GM18499 (cell line): ENCODE results near the gene TBC1D9.
A peak's percentile ranks its signal among the peaks of the same experiment; 100 is the strongest.

ENCODE experiments used
- ATAC-seq: cut with Tn5 transposase; IDR thresholded peaks from one replicate; pipeline ENCODE4 v1.9.1; 2021; ENCODE audit warnings: moderate number of reproducible peaks; ENCODE audit not compliant: insufficient read depth, unreplicated experiment

TBC1D9 gene

GRCh38 chr4:140726776-140727500 is 29.2 kb downstream of the TBC1D9 start:
- no peak for ATAC-seq

GRCh38 chr4:140725556-140725955 is 30.6 kb downstream of the TBC1D9 start:
- no peak for ATAC-seq

- no peak for ATAC-seq
These were observed 31.4 kb downstream of the TBC1D9 start for GRCh38 chr4:140724760-140725159.

DNA sequence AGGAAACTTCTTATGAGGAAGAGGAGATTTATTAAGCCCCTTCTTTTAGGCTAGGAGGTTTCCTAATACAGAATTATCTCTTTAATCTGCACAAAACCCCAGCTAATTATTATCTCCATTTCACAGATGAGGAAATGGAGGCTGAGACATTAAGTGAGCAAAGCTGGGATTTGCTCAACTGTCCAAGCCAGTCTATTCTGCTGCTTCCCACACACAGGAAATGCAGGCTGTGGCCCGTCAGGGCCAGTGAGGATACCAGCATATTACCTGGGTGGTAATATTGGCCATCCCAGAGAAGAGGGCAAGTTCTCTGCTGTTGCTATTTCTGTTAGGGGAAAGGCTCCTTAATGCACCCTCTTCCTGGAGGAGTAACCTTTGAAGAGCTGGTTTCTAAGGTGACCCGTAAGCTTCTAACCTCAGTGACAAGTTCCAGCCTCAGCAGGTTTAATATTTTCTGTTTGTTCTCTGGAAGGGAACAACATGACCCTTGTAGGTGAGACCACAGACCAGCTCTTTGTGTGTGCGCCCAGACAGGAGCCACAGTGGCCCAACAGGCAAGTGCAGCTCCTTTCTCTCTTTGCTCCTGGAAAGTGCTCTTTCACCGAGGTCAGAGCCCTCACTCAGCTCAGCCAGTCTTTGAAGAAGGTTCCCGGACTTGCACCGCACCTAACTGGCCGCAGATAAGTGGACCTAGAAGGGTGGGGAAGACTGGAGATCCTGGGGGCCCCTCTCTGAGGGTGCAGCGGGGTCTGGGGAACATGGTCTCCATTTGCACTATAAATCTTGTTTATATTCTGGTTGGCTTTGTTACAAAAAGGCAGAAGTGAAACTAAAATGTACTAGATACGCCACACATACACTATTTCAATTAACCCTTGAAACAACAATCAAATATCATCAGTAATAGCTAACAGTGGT is 35.5 kb downstream of the TBC1D9 start:
- ATAC-seq, result peak; percentile 47

- no peak for ATAC-seq
These were observed 36.5 kb downstream of the TBC1D9 start for GRCh38 chr4:140719686-140720085.

DNA sequence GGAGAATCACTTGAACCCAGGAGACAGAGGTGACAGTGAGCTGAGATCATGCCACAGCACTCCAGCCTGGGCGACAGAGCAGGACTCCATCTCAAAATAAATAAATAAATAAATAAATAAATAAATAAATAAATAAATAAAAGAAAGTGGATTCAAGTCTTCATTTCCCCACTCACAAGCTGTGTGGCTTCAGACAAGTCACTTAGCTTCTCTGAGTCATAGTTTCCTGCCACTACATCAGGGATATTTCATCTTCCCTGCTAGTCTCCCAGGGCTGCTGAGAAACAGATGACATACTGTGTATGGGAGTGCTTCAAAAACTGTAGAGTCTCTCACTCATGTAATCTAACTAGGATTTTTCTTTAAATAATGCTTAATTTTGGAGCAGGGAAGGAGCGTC is 37.2 kb downstream of the TBC1D9 start:
- ATAC-seq, result no peak

GRCh38 chr4:140718241-140718952 is 37.8 kb downstream of the TBC1D9 start:
- no peak for ATAC-seq

GRCh38 chr4:140717313-140717712 is 38.9 kb downstream of the TBC1D9 start:
- ATAC-seq, result no peak

GRCh38 chr4:140715119-140715518 is 41.1 kb downstream of the TBC1D9 start:
- no peak for ATAC-seq

DNA sequence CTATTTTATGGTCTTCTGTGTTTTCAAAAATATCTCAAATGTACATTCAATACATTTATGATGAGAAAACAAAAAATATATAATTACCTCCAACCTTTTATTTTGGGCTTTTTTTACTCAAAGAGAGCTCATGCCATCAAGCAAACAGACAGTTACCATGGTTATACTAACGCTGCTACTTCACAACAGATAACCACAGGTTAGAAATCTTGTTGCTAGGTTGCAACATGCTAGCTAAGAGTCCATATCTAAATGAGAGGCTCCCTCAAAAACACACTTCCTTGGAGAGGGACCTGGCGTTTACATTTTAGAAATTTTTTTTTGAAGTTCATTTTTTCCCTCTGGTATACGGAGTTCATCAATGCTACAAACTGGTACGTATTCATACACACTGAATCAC is 44.3 kb downstream of the TBC1D9 start:
- no peak for ATAC-seq

GRCh38 chr4:140710908-140711622 is 45.1 kb downstream of the TBC1D9 start:
- ATAC-seq, result no peak

- no peak for ATAC-seq
These were observed 48.9 kb downstream of the TBC1D9 start for GRCh38 chr4:140707325-140707724.

- ATAC-seq, result no peak
These were observed 49.5 kb downstream of the TBC1D9 start for GRCh38 chr4:140706665-140707064.

GRCh38 chr4:140706276-140706625 is 49.9 kb downstream of the TBC1D9 start:
- no peak for ATAC-seq

- no peak for ATAC-seq
These were observed 50.4 kb downstream of the TBC1D9 start for GRCh38 chr4:140705625-140706275.

DNA sequence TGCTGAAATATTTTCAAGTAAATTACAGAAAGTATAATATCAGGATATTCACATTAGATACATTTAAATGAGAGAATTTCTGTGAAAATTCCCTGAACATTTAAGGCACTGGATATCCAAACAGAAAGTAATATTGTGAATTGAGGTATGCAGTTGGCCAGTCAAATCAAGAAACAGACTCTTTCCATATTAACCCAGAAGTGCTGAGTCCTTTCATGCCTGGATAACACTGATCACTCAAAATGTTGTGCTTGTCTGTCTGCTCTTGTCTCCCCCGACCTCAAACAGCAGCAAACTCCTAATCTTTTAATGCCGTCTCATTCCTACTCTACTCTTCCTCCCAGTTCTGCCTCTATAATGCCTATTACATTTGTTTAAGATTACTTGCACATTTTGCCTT is 51.2 kb downstream of the TBC1D9 start:
- no peak for ATAC-seq

GRCh38 chr4:140704392-140704960 is 51.7 kb downstream of the TBC1D9 start:
- ATAC-seq, result no peak

DNA sequence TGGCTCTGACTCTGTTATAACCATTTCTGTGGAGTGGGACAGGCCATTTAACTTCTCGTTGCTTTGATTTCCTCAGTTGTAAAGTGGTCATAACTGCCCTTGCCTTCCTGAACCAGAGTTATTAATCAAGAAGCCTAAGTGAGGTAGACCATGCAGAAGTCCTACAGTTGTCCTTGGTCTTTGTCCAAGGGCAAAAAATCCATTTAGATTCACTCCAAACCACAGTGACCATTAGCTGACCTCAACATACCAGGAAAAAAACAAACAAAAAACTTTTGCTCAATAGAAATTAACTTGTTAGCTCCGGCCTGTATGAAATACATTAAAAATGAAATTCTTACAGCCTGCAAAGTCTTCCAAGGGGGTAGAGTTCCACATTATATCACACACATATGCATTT is 52.7 kb downstream of the TBC1D9 start:
- no peak for ATAC-seq

- no peak for ATAC-seq
These were observed 54.0 kb downstream of the TBC1D9 start for GRCh38 chr4:140702096-140702757.
